Measurements from ENCODE around the gene PRKAR1B.

Gene PRKAR1B

GRCh38 chr7:516606-517456, 210.2 kb downstream of the PRKAR1B start:
- no peak for DNase-seq

GRCh38 chr7:516216-516605, 210.9 kb downstream of the PRKAR1B start:
- DNase-seq, result no peak

GRCh38 chr7:515628-516027, 211.5 kb downstream of the PRKAR1B start:
- DNase-seq, result no peak

GRCh38 chr7:514651-515598, 212.2 kb downstream of the PRKAR1B start:
- DNase-seq, result no peak

- no peak for DNase-seq
Observed at GRCh38 chr7:514242-514641, 212.8 kb downstream of the PRKAR1B start.

GRCh38 chr7:513521-514166, 213.4 kb downstream of the PRKAR1B start:
- no peak for DNase-seq

GRCh38 chr7:512541-513311, 214.4 kb downstream of the PRKAR1B start:
- no peak for DNase-seq

GRCh38 chr7:512146-512510, 215.0 kb downstream of the PRKAR1B start:
- DNase-seq, result no peak

GRCh38 chr7:511476-512145, 215.5 kb downstream of the PRKAR1B start:
- DNase-seq, result no peak

GRCh38 chr7:510782-511281, 216.2 kb downstream of the PRKAR1B start:
- DNase-seq, result no peak

- no peak for DNase-seq
Observed at GRCh38 chr7:510131-510481, 217.0 kb downstream of the PRKAR1B start.

- DNase-seq, result no peak
Observed at GRCh38 chr7:509426-510130, 217.5 kb downstream of the PRKAR1B start.

- no peak for DNase-seq
Observed at GRCh38 chr7:508461-509170, 218.5 kb downstream of the PRKAR1B start.

GRCh38 chr7:507623-508300, 219.3 kb downstream of the PRKAR1B start:
- no peak for DNase-seq

- DNase-seq, result no peak
Observed at GRCh38 chr7:506921-507622, 220.0 kb downstream of the PRKAR1B start.

- DNase-seq, result no peak
Observed at GRCh38 chr7:506391-506831, 220.7 kb downstream of the PRKAR1B start.

GRCh38 chr7:505171-505570, 221.9 kb downstream of the PRKAR1B start:
- no peak for DNase-seq

GRCh38 chr7:504221-505111, 222.6 kb downstream of the PRKAR1B start:
- DNase-seq, result no peak
